Myocyte (in vitro differentiated cells): ENCODE measurements around the gene CD72. TPM values are rescaled to one million over a fixed set of nuclear protein-coding genes. Genes with fewer than 3 reads are reported as not detected.

Experiments
- microRNA-seq: library from miRNA; unstranded; fragments of <30 nt; microRNA quantifications from one replicate; pipeline ENCODE4, GENCODE V29; 2016
- total RNA-seq: library from RNA; depleted of rRNA; stranded (reverse); fragments of >200 nt; gene quantifications from 2 replicates; pipeline ENCODE4 v1.2.3, GENCODE V29; 2014

The CD72 gene
- total RNA-seq, 1 donor from 2014 or later = 2.2 TPM

Small RNA genes within 50 kb of the gene (microRNA-seq; reads per million reads assigned to microRNA genes)
- gene MIR4667 = 1.9 reads per million, percentile 5 among the genes with 10 or more reads in this experiment

Other genes with a start within 250 kb of the CD72 start
- 39.8 and 57.0 TPM in 2 replicates for gene RUSC2, start 128.3 kb downstream of the CD72 start, total RNA-seq
- 63.5 and 76.8 TPM in 2 replicates for gene TESK1, start 13.2 kb downstream of the CD72 start, total RNA-seq
- not detected in 2 replicates for gene SIT1, start 32.5 kb upstream of the CD72 start, total RNA-seq
- gene RMRP, start 39.6 kb upstream of the CD72 start, total RNA-seq = 1,100 and 3,603 TPM in 2 replicates
- gene CCDC107, start 39.9 kb upstream of the CD72 start, total RNA-seq = 9.8 and 14.0 TPM in 2 replicates
- not detected in 2 replicates for gene ARHGEF39, start 46.8 kb upstream of the CD72 start, total RNA-seq
- 0.10 TPM in 1 of 2 replicates, not detected in the other for gene CA9, start 55.5 kb upstream of the CD72 start, total RNA-seq
- gene TPM2, start 71.5 kb upstream of the CD72 start, total RNA-seq = 13,316 and 13,583 TPM in 2 replicates
- gene TLN1, start 113.8 kb upstream of the CD72 start, total RNA-seq = 219 and 242 TPM in 2 replicates
- 69.1 and 79.9 TPM in 2 replicates for gene CREB3, start 114.3 kb upstream of the CD72 start, total RNA-seq
- gene GBA2, start 130.8 kb upstream of the CD72 start, total RNA-seq = 31.9 and 34.4 TPM in 2 replicates
- gene RGP1, start 130.9 kb upstream of the CD72 start, total RNA-seq = 15.5 and 17.3 TPM in 2 replicates
- not detected in 2 replicates for gene MSMP, start 135.9 kb upstream of the CD72 start, total RNA-seq
- 8.2 and 17.3 TPM in 2 replicates for gene NPR2, start 173.2 kb upstream of the CD72 start, total RNA-seq
- gene SPAG8, start 193.8 kb upstream of the CD72 start, total RNA-seq = 3.4 TPM in 2 replicates
- gene HINT2, start 196.6 kb upstream of the CD72 start, total RNA-seq = 24.4 and 30.0 TPM in 2 replicates
- gene FAM221B, start 210.3 kb upstream of the CD72 start, total RNA-seq = not detected in 2 replicates
- 6.8 and 8.8 TPM in 2 replicates for gene TMEM8B, start 210.8 kb upstream of the CD72 start, total RNA-seq